HG02884 (cell line): ENCODE measurements around the gene WHAMM.

ENCODE experiments used
- ATAC-seq: cut with Tn5 transposase; IDR thresholded peaks from one replicate; pipeline ENCODE4 v1.9.1; 2021; ENCODE audit warnings: mild to moderate bottlenecking, moderate library complexity; ENCODE audit not compliant: unreplicated experiment

WHAMM gene

DNA sequence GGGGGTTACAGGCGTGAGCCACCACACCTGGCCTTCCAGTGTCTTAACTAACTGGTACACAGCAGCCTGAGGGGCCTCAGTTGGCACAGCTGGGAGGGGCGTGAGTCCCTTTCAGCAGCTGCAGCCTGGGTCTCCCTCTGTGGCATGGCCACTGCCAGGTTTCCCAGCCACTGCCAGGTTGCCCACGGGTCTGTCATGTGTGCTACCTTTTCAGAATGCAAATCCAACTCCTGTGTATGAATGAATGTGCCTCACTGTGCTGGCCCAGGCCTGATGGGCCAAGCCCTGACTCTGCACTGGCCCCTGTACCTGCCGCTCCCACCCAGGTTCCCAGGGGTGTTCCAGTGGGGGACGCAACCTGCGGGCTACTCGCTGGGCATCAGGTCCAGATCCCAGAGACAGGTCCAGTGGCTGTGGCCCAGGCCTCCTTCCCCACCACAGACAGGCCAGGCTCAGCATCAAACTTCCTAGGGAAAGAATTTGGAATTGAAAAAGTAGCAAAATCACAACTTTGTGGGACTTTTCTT is 26.0 kb downstream of the WHAMM start:
- no peak for ATAC-seq

DNA sequence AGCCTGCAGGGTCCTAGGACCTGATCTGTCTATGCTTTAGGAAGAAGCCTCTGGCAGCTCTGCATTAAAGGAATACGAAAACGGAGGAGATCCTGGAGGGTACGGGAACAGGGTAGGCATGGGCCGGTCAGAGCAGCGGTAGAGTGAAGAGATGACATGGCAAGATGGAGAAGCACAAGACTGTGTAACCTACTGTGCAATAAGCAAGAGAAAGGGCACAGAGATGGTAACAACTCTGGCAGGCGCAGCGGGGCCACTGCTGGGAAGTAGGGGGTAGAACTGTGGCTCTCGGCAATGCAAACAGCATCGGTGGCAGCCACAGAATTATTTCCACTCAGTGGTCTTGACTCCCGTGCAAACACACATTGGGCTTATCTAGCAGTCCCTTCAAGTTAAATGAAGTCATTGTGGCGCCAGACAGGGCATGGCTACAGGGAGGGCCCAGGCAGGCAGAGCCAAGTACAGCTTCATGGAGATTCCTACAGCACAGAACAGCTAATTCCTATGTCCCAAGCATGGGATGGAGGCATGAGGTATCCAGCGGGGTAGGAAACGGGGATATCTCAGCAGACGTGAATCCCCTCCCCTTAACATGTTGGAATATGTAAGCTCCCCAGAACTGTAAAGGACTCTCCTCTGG is 28.8 kb downstream of the WHAMM start:
- ATAC-seq, result no peak

DNA sequence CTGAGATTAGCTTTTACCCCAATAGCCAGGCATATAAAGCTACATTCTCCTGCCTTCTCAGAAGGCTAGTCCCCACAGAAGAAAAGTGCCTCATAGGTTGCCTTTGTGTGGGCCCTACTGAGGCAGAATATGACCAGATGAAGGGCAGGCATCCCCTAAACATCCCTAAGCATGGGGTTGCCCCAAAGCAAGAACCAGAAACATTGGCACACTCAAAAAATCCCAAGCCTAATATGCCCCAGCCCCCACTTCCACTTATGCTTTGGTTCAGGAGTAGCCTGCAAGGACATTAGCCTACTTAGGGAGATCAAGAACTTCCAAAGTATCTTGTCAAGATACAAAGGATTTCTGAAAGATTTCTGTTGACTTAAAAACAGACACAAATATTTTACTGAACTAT is 29.7 kb downstream of the WHAMM start:
- ATAC-seq, result no peak

DNA sequence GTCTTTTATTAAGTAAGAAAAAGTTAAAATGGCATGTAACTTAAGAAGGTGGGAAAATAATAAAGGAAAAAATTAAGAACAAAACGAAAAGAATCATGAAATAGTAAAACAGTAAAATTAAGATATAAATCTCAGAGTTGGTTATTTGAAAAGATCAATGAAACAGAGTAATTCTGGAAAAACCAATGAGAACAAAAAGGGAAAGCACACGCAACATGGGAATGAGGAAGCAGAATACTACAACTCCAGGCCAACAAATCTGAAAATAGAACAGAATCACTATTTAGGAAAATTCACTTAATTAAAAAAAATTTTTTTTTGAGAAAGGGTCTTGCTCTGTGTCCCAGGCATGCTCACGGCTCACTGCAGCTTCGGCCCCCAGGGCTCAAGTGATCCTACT is 30.7 kb downstream of the WHAMM start:
- no peak for ATAC-seq

DNA sequence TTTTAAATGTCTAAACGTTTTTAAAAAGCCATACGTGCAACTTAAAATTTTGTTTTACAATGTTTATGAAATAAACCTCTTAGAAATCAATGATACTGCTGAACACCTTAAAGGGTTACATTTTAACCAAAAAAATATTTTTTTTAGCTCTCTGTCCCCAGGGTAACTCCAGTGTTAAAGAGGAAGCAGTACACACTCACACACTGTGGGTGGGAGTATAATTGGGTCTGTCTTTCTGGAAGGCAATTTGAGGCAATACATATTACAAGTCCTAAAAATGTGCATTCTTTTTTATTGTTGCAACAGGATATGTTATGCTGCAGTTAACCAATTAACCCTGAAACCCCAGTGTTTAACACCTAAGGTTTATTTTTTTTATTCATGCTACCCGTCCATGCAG is 34.1 kb downstream of the WHAMM start:
- ATAC-seq, result no peak

DNA sequence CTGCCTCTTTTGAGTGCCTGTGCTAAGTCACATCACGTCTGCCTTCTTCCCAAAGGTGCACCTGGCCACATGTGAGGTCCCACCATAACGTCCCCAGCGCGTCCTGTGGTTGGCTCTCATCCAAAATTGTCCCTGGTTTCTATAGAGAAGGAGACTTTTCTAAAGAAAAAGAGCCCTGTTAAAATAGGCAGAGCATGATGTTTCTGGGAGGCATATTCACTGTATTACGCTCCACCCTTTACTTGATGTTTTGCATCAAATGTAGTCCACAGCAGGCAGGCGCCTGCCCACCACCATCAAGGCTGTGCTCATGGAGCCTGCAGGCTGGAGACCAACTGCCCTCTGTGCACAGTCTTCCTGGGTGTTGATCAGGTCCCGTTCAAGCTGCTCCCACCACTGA is 36.3 kb downstream of the WHAMM start:
- no peak for ATAC-seq

DNA sequence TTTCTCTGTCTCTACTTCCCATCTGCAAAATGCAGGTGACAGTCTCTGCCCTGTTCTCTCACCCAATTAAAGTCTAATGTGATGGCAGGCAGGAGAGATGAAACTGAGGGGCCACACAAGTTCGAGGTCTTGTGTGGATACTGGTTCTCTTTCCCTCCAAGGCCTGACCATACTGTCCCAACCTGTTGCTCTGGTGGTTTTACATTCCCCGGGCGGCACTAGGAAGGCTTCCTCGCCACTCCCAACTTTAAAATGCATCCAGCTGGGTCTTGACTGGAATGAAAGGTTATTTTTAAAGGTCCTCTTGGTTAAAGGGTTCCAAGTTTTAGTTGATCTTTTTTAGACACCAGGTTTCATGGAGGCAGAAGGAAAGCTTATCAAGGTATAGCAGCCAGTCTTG is 37.2 kb downstream of the WHAMM start:
- ATAC-seq, result no peak

DNA sequence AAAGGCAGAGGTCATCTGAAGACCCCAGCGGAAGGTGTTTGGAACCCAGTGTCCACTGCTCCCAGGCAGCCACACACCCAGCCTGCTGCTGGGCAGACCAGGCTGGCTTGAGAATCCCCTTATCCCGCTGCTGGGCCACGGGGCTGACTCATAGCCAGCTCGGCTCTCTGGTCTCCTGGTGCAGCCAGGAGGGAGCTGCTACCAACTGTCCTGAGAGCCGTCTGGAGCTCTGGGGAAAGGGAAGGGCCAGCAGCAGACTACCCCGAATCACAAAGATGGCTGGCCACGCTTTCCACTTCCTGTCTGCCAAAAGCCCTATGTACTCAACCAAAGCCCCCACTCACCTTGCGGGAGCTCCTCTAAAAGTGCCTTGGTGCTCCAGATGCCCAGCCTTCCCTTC is 38.3 kb downstream of the WHAMM start:
- no peak for ATAC-seq

DNA sequence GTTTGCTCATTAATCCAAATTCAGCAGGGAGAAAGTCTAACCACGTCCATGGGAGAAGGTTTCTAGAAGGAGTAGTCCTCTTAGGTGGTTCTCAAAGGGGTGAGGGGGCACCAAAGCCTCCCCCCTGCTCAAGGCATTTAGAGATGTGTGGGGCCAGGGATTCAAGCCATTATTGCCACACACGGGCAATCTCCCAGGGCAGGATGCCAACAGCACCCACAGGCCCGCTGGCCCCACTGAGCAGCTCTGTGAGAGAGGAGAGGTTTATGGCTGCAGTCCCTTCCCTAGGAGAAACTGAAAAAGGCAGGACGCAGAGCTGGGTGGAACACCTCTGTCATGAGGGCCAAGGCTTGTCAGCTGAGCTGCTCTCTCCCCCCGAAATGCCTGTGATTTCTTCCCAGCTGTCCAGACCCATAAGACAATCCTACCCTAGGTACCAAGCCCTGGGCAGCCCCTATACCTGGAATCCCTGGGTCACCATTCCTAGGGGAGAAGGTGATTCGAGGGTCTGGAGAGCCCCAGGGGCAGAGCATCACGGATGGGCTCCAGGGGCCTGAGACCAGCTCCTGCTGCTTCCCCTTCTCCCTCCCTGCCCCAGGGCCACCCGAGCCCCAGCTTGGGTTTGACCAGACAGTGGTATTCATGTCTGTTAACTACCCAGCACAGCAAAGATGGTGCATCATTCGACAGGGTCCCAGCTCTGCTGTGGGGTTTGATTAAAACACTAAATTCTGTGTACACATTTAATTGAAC is 39.0 kb downstream of the WHAMM start:
- ATAC-seq, result no peak

DNA sequence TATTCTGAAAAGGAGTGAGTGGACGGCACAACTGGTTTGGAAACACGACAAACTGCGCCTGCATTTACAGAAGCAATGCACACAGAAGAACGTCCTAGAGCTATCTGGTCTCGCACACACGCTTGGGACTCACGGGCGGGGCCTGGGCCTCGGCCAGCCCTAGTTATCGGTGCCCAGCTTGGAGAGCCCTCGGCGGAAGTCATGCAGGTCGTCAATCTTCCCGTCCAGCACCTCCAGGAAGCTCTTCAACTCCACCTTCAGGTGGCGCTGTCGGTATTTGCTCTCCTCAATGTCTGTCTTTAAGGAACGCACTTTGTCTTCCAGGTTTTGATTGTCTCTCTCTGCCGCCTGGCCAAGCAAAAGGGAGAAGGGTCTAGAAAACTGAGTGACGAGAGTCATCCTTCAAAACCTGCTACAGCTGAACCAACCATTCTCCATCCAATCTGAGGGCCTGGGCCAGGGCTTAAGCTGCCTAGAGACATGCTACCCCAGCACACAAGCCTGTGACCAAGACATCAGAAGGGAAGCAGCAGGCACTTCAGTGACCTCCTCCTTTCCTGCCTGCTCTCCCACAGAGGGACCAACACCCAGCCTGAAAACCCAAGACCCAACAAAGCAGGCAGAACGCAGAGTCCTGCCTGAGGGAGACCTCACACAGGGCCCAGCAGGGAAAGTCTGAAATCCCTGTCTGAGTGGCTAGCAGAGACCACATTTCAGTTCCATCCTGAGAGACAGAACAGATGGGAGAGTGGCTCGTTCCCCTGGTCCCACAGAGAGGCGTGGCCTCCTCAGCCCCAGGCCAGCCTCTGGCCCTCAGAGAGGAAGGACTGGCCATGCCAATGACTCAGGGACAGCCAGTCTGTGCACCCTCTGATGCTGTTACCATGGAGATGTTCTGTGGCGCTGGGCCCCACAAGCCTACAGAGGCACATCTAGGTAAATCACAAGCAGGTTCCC is 40.4 kb downstream of the WHAMM start:
- ATAC-seq, result no peak

DNA sequence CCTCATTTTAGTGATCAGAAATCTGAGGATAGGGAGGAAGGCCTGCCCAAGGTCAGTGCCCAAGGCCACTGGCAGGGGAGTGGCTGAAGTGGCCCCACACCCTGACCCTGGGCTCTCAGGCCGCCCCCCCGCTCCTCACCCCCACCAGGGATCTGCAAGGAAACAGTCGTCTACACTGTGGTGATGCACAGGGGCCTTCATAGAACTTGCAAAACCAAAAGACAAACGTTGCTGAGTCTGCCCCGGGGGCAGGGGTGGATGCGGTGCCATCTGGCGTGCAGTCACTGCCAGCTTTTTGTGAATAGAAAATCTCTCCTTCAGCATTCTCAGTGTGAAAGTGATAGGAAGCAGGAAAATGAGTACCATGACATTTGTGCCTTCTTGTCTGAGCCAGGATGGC is 41.3 kb downstream of the WHAMM start:
- ATAC-seq, result no peak

DNA sequence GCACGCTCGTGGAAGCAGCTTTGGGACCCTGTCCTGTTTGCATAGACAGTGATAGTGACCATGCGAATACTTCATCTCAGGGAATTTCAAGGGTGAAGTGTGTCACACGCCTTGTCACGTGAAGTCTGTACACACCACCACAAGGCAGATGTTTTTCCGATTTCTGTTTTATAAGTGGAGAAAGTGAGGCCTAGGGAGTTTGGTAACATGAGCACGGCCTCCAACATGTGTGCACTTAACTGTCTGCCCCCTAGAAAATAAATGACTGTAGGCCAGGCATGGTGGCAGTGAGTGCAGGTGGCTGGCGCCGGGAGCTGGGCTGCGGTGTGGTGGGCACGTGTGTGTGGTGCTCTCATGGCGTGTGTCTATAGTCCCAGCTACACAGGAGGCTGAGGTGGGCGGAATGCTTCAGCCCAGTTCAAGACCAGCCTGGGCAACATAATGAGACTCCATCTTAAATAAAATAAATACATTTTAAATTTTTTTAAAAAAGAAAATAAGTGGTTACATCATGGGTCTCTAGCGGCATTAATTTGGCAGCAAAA is 42.0 kb downstream of the WHAMM start:
- ATAC-seq, result no peak

DNA sequence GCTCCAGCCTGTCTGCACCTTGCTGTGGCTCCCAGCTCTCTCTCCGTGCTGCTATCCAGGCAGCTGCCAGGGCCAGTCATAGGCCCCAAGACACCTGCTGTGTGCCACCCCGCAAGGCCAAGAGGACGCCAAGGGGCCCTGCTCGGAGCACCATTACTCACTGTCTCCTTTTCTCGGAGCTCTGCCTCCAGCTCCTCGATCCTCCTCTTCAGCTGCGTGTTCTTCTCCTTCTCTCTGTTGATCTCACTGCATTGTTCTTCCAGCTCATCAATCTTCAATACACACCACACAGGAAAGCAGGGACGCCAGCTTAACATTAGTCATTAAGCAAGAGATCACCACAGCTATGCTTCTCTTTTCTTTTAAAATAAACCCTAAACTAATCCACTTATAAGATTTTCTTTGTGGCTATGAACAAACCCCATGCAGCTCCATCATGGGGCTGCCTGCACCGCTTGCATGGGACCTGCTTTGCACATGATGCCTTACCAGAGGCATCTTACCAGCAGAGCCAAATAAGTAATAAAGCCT is 42.6 kb downstream of the WHAMM start:
- ATAC-seq, result no peak

DNA sequence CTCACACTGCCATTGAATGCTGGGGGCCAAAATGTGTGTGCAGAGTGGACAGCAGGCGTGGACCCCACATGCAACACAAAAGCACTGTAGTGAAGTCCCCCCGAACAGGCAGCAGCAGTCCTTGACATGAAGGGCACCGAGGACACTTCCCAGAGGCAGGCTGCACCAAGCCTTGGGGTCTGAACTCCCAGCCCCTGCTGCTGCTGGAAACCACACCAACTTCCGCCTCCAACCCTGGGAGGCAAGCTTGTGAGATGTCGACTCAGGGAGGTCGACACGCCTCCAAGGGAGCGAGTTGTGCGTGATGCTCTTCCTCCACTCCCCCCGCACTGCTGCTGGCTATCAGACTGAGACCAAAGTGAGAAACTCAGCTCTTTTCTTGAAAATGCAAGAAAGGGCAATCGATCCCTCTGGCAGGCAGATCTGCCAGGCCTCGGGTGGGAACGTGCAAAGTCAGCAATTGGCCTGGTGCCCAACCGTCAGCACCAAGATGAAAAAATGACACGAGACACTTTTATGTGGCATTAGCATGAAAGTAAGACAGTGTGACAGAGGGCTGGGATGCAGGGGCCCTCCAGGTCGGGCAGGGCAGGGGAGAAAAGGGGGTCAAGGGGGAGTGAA is 43.6 kb downstream of the WHAMM start:
- ATAC-seq, result no peak

DNA sequence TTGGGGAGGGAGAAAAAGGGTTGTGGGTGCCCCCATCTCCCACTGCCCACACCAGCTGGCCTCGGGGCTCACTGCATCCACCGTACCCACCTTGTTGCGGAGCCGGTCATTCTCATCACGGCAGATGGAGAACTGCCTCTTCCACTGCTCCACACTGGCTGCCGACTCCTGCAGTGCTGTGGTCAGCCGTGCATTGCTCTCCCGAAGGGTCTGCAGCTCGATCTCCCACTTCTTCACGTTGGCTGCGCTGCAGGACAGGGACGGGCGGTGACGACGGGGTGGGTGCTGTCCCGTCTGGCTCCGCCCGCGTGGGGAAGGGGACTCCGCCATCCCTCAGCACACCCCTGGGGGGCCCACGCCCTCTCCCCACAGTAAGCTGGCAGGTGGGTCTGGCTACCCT is 45.1 kb downstream of the WHAMM start:
- no peak for ATAC-seq

DNA sequence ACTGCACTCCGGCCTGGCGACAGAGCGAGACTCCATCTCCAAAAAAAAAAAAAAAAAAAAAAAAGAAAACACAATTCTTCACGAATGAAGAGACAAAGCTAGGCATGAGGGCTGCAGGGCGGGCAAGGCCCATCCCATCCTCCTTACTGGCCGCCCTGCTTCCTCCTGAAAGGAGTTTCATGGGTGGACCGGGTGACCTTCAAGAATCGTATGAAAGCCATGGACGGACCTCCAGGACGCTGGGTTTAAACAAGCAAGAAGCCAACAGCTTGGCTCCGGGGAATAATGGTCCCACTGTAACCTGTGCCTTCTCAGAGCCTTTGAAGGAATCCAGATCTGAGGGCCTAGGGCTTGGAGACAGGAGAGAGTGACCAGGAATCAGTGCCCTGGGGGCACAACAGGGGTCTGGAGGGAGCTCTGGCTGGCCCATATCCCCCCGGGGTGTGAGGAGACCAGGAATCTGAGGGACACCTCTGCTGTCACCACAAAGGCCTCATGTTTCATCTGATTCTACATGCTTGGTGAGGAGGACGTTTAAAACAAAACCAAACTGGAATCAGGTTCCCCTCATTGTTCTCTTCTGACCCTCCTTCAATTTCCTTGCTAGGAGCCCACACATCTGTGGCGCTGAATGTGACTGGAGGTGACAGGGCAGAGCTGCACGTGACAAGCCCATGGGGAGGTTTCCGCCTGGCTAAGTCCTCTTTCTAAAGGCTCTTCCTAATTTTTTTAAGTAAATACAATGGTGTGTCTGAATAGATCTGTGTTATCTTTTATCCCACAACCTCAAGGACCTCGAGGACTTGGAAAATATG is 46.1 kb downstream of the WHAMM start:
- ATAC-seq, result no peak

DNA sequence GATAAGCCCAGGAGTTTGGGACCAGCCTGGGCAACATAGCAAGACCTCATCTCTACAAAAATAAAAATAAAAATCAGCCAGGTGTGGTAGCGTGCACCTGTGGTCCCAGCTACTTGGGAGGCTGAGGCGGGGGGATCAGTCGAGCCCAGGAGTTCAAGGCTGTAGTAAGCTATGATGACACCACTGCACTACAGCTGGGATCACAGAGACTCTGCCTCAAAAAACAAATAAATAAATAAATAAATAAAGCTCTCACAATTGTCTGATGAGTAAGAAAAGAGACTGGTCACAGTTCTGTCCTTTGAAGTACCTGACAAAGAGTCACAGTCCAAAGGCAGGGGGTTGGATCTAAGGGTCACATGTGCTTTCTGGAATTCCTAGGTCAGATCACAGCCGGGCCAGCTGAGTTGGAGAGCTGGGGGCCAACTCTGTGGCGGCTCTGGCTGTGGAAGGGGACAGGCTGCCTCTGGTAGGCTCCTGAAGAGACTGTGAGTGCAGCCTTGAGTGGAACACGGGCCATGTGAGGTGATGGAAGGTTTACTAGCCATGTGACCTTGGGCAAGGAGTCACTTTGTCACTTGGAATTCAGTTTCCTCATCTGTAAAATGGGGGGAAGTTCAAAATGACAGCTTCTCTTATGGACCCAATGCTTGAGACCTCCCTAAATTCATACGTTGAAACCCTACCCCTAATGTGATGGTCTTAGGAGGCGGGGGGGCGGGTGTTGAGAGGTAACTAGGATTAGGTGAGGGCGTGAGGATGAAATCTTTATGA is 47.2 kb downstream of the WHAMM start:
- no peak for ATAC-seq

DNA sequence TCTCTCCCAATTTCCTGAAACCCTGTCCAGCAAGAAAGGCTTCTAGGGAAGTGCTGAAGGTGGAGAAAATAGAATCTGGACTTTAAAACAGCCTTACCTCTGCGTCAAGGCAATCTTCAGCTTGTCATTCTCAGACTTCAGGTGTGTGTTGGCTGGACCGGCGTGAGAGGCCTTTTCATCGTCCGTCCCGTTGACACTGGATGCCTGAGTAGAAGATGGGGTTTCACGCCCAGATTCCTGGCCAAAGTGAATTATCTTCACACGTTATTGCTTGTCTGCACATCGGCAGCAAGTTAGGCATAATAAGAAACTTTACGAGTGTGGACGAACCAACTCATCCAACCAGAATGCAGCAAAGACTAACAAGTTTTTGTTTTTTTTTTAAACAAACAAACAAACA is 49.5 kb downstream of the WHAMM start:
- ATAC-seq, result no peak

DNA sequence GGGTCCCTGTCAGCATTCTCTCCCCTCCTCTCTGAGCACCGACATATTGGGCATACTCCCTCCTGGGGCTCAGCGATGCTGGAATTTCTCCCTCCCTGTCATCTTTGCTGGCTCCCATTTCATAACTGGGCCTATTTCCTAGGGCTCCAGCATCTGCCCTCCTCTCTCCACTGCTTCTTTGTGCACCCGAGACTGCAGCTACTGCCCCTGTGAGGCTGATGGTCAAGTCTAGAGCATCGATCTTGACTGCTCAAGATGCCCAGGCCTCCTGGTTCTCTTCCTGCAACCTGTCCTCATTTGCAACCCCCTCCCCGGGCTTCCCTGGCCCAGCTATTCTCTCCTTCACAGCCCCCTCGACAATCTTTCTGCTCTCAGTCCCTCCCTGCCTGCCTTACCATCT is 53.5 kb downstream of the WHAMM start:
- ATAC-seq, result no peak
